Neural progenitor cell (in vitro differentiated cells): Measurements from ENCODE around the gene TDRKH. TPM values are rescaled to one million over a fixed set of nuclear protein-coding genes. Genes with fewer than 3 reads are reported as not detected.

Source experiments
- DNase-seq: peaks from one replicate; pipeline ENCODE4 v3.0.0-alpha.2; 2016; ENCODE audit warnings: low spot score
- H2AFZ ChIP-seq: fragments of 200-600 bp; sonication (generic); replicated peaks from 2 replicates; pipeline ENCODE4 v1.6.1; 2016; ENCODE audit warnings: antibody characterized with exemption
- H3F3A ChIP-seq: fragments of 200-600 bp; sonication (generic); 2 replicates; pipeline ENCODE4 v1.6.1; 2016; ENCODE audit warnings: antibody characterized with exemption, low read depth
- H3K27ac ChIP-seq: fragments of 200-600 bp; sonication (generic); 2 replicates; pipeline ENCODE4 v1.5.1; 2016; ENCODE audit warnings: mild to moderate bottlenecking
- H3K27me3 ChIP-seq: fragments of 200-600 bp; sonication (generic); 2 replicates; pipeline ENCODE4 v1.6.1; 2016; ENCODE audit warnings: mild to moderate bottlenecking, moderate library complexity
- H3K36me3 ChIP-seq: fragments of 200-600 bp; sonication (generic); 2 replicates; pipeline ENCODE4 v1.5.1; 2016
- H3K4me1 ChIP-seq: fragments of 200-600 bp; sonication (generic); 2 replicates; pipeline ENCODE4 v1.6.1; 2016; ENCODE audit warnings: mixed run types
- H3K4me2 ChIP-seq: fragments of 200-600 bp; sonication (generic); 2 replicates; pipeline ENCODE4 v1.6.1; 2016
- H3K4me3 ChIP-seq: fragments of 200-600 bp; sonication (generic); 2 replicates; pipeline ENCODE4 v1.5.1; 2016
- H3K79me2 ChIP-seq: fragments of 200-600 bp; sonication (generic); 2 replicates; pipeline ENCODE4 v1.6.1; 2016; ENCODE audit warnings: low read depth
- H3K9ac ChIP-seq: fragments of 200-600 bp; sonication (generic); 2 replicates; pipeline ENCODE4 v1.6.1; 2016
- H3K9me3 ChIP-seq: fragments of 200-600 bp; sonication (generic); 2 replicates; pipeline ENCODE4 v1.5.1; 2016; ENCODE audit warnings: low read depth
- H4K20me1 ChIP-seq: fragments of 200-600 bp; sonication (generic); 2 replicates; pipeline ENCODE4 v1.6.1; 2016; ENCODE audit warnings: low read depth
- H3K27ac Mint-ChIP-seq: 3 replicates; pipeline ENCODE4 v1.8.0; 2021; ENCODE audit warnings: mixed read lengths
- H3K27me3 Mint-ChIP-seq: 2 replicates; pipeline ENCODE4 v1.8.0; 2022; ENCODE audit warnings: low read depth, mild to moderate bottlenecking, inconsistent platforms, moderate library complexity, mixed read lengths; ENCODE audit not compliant: insufficient read depth
- H3K36me3 Mint-ChIP-seq: 3 replicates; pipeline ENCODE4 v1.8.0; 2021; ENCODE audit warnings: mixed read lengths
- H3K4me1 Mint-ChIP-seq: 3 replicates; pipeline ENCODE4 v1.8.0; 2021; ENCODE audit warnings: mixed read lengths
- H3K4me3 Mint-ChIP-seq: 3 replicates; pipeline ENCODE4 v1.8.0; 2021; ENCODE audit warnings: mild to moderate bottlenecking, moderate library complexity, mixed read lengths
- H3K9me3 Mint-ChIP-seq: 3 replicates; pipeline ENCODE4 v1.8.0; 2020; ENCODE audit warnings: mixed read lengths
- EZH2 ChIP-seq: fragments of 200-600 bp; sonication (generic); IDR thresholded peaks from 2 replicates; pipeline ENCODE4 v1.6.1; 2017; ENCODE audit warnings: antibody characterized with exemption, mild to moderate bottlenecking, moderate library complexity
- EZH2phosphoT487 ChIP-seq: fragments of 200-600 bp; sonication (generic); IDR thresholded peaks from 2 replicates; pipeline ENCODE4 v1.6.1; 2017; ENCODE audit warnings: antibody characterized with exemption
- total RNA-seq: library from RNA; depleted of rRNA; stranded (reverse); fragments of >200 nt; gene quantifications from 2 replicates; pipeline ENCODE4 v1.2.3, GENCODE V29; 2015; ENCODE audit warnings: low replicate concordance
- TF ChIP-seq, protein P1 (sequence below): fragments of 200-600 bp; sonication (generic); IDR thresholded peaks from 2 replicates; pipeline ENCODE4 v1.5.1; 2017; ENCODE audit warnings: antibody characterized with exemption, mild to moderate bottlenecking

Gene TDRKH
- total RNA-seq, 1 donor from 2014 or later: 26.3 TPM

DNA sequence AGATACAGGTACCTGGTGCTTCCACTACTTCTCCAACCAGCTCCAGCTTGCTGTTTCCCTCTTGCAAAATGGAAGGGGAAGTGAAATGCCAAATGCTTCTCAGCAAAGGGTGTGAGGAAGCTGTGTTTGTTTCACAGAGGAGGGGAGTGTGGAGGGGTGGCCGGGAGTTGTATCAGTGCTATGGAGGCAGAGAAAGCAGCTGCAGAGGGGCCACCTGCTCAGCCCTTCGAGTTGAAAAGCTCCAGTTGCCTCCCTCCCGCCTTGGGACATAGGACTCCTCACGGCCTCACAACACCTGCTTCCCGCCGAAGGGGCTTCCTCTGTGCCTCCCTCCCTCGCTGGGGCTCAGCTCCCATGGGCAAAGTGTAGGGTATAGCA is 27.0 kb upstream of the TDRKH start:
- Mint-ChIP-seq H3K9me3 (peaks cover 2% of the 10 kb centered on the region), H3K27ac (no peak overlapping the region), H3K4me3 (no peak overlapping the region), H3K36me3 (no peaks in the 10 kb centered on the region), H3K4me1 (peaks cover 2% of the 10 kb centered on the region), H3K27me3 (peaks cover 10% of the 10 kb centered on the region)
- no peak for TF ChIP-seq EZH2
- TF ChIP-seq EZH2phosphoT487: no peak
- TF ChIP-seq, protein P1, sequence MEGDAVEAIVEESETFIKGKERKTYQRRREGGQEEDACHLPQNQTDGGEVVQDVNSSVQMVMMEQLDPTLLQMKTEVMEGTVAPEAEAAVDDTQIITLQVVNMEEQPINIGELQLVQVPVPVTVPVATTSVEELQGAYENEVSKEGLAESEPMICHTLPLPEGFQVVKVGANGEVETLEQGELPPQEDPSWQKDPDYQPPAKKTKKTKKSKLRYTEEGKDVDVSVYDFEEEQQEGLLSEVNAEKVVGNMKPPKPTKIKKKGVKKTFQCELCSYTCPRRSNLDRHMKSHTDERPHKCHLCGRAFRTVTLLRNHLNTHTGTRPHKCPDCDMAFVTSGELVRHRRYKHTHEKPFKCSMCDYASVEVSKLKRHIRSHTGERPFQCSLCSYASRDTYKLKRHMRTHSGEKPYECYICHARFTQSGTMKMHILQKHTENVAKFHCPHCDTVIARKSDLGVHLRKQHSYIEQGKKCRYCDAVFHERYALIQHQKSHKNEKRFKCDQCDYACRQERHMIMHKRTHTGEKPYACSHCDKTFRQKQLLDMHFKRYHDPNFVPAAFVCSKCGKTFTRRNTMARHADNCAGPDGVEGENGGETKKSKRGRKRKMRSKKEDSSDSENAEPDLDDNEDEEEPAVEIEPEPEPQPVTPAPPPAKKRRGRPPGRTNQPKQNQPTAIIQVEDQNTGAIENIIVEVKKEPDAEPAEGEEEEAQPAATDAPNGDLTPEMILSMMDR: no peak
- Histone ChIP-seq H3K27ac (no peak overlapping the region), H3K9ac (no peak overlapping the region), H3K27me3 (no peaks in the 10 kb centered on the region), H3K36me3 (no peaks in the 10 kb centered on the region), H2AFZ (no peak overlapping the region), H3K4me2 (no peak overlapping the region), H3K4me3 (no peak overlapping the region), H3K9me3 (no peaks in the 10 kb centered on the region), H4K20me1 (no peaks in the 10 kb centered on the region), H3F3A (no peaks in the 10 kb centered on the region), H3K79me2 (no peaks in the 10 kb centered on the region), H3K4me1 (no peaks in the 10 kb centered on the region)
- DNase-seq: no peak

DNA sequence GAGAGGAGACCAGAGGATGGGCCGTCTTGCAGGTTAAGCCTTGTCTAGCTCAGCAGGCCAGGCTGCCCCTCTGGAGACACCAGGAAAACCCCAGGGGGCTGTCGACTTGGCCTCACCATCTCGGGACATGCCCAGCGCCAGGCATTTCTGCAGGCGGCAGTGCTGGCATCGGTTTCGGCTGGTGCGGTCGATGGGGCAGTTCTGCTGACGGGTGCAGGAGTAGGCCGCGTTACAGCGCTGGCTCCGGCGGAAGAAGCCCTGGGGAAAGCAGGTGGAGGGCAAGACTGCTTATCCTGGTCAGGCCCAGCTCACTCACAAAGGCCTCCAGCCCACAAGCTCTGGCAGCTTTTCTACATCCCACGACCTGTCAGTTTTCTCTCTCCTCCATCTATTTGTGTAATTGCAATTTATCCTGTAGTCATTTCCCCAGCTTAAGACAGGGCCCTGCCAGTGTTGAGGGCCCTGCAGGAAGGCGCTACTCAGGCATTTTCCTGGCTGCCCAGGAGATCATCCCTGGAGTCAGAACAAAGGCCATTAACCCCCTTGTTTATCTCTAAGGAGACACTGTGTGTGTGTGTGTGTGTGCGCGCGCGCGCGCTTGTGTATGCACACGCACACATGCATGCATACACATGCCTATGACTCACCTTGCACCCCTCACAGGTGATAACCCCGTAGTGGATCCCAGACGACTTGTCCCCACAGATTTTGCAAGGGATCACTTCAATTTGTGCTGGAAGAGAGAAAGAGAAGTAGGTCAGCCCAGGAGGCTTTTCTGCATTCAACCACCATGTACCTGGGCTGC is 26.4 kb upstream of the TDRKH start:
- peaks cover 2% of the 10 kb centered on the region for H3K9me3 Mint-ChIP-seq
- Histone ChIP-seq H4K20me1 (no peaks in the 10 kb centered on the region), H3K36me3 (no peaks in the 10 kb centered on the region), H3K4me3 (no peak overlapping the region), H3F3A (no peaks in the 10 kb centered on the region), H3K4me2 (no peak overlapping the region), H3K4me1 (no peaks in the 10 kb centered on the region), H3K27ac (no peak overlapping the region), H3K27me3 (no peaks in the 10 kb centered on the region), H3K9me3 (no peaks in the 10 kb centered on the region), H3K9ac (no peak overlapping the region), H3K79me2 (no peaks in the 10 kb centered on the region), H2AFZ (no peak overlapping the region)
- no peaks in the 10 kb centered on the region for H3K4me1 Mint-ChIP-seq
- no peaks in the 10 kb centered on the region for H3K36me3 Mint-ChIP-seq
- peaks cover 11% of the 10 kb centered on the region for H3K27me3 Mint-ChIP-seq
- no peak for DNase-seq
- TF ChIP-seq EZH2: no peak
- TF ChIP-seq EZH2phosphoT487: no peak
- TF ChIP-seq, protein P1: no peak
- no peak overlapping the region for H3K27ac Mint-ChIP-seq
- H3K4me3 Mint-ChIP-seq: no peak overlapping the region

DNA sequence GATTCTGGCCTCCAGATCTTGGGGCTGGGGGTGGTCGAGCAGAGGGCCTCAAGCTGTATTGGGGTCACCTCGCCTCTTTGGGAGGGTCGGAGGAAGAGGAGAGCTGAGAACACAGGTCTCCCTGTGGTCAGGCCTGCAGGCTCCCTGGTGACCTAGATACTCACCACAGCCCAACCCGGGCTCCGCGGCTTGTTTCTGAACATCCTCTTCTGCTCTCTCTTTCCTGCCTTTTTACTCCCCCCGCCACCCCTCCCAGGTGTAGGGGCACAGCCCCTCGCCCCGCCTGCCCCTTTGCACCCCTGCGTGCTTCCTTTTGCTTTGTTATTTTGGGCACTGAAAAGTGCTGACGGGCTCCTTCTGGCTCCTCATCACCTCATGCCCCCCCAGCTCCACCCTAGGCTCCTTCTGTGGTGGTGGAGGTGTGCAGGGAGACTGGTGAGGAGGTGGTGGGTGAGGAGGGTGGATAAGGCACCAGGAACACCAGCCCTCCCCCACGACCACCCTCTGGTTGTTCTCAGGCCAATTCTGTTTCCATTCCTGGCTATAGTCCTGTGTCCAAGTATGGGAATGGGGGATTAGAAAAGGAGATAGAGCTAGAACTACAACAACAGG is 25.5 kb upstream of the TDRKH start:
- Mint-ChIP-seq H3K27me3 (peaks cover 13% of the 10 kb centered on the region), H3K9me3 (peaks cover 2% of the 10 kb centered on the region), H3K27ac (no peak overlapping the region), H3K36me3 (no peaks in the 10 kb centered on the region), H3K4me3 (no peak overlapping the region), H3K4me1 (no peaks in the 10 kb centered on the region)
- Histone ChIP-seq H2AFZ (no peak overlapping the region), H3F3A (no peaks in the 10 kb centered on the region), H3K9me3 (no peaks in the 10 kb centered on the region), H3K4me3 (no peak overlapping the region), H4K20me1 (no peaks in the 10 kb centered on the region), H3K9ac (no peak overlapping the region), H3K4me1 (no peaks in the 10 kb centered on the region), H3K27ac (no peak overlapping the region), H3K79me2 (no peaks in the 10 kb centered on the region), H3K36me3 (no peaks in the 10 kb centered on the region), H3K27me3 (no peaks in the 10 kb centered on the region), H3K4me2 (no peak overlapping the region)
- TF ChIP-seq EZH2 (no peak), EZH2phosphoT487 (no peak)
- TF ChIP-seq, protein P1: no peak
- no peak for DNase-seq
